ENCODE measurements around the gene MOB1A.

DNA sequence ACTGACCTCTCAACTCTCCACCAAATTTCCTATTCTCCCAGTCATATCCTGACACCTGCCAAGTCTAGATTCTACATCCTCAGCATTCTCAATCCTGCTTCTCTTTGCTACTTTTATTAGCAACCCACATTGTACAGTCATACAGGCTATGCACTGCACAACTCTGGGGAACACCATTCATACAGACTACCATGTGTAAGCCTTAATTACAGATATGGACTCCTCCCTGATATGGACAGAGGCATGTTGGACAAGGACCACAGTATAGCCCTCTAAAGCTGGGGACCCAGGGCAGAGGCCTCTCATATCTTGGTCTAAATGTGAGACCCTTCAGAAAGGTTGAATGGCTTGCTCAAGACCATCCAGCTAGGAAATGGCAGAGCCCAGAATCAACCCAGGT, 67.3 kb downstream of the MOB1A start:
- TF ChIP-seq EZH2 (IDR thresholded peaks at IDR 0.05) (no peak), POLR2AphosphoS5 (IDR thresholded peaks at IDR 0.05; ENCODE audit: borderline replicate concordance, low read depth, low read length) (no peak)
